Stimulated activated CD8-positive, alpha-beta memory T cell treated with anti-CD3 and anti-CD28 coated beads, Interleukin-15, amount 100 ng/mL, for 48 hours (primary cell): ENCODE data around the gene RAB11FIP2.

Experiments used
- DNase-seq, 2 donors: peaks; one replicate each; pipeline ENCODE4 v3.0.0-alpha.2; 2020; ENCODE audit warnings: low read depth in 2 of 2

The RAB11FIP2 gene

DNA sequence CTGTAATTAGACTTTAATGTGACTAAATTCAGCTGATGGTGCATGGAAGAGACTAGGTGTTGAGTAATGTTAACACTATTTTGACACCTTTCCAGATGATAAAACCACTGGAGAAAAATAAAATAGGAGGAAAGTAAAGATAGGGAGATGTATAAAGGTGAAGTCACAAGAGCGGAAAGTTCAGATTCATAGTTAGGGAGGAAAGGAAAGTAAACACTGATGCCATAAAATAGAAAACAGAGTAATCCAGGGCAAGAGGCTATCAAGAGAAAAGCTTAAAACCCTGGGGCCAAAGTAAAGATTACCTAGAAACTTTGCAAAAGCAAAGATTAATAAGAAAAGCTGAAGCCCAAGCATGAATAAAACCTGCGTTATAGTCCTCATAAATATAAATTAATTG, 62.8 kb downstream of the RAB11FIP2 start:
- no peak for DNase-seq

DNA sequence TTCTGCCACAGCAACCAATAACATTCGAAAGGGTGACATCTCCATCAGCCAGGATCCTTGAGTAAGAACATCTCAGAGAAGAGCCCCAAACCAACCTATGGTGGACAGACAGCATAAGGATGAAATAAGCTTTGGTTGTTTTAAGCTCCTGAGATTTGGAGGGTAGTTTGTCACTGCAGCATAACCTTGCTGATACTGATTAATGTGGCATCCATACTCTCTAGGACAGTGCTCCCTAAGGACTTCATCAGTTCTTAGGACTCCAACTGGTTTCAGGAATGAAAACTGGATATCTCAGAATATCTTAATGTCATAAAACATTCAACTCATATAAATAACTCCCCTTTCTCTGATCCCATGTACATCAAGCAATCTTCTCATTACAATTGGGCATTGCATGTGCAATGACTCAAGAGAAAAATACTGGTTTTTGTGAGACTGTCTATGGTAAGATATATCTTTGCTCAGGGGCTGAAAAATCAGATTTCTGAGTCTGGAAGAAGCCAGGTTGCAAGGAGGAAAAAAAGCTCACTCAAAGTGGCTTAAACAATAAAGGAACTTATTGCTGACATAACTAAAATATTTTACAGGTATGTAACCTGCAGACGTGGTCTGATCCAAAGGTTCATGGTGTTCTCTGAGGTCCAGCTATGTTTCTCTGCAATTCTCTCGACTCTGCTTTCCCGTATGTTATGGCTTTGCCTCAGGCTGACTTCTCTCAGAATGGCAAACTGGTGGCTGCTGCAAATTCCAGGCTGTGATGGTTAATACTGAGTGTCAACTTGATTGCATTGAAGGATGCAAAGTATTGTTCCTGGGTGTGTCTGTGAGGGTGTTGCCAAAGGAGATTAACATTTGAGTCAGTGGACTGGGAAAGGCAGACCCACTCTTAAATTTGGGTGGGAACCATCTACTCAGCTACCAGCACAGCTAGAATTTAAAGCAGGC, 65.7 kb downstream of the RAB11FIP2 start:
- DNase-seq = no peak

DNA sequence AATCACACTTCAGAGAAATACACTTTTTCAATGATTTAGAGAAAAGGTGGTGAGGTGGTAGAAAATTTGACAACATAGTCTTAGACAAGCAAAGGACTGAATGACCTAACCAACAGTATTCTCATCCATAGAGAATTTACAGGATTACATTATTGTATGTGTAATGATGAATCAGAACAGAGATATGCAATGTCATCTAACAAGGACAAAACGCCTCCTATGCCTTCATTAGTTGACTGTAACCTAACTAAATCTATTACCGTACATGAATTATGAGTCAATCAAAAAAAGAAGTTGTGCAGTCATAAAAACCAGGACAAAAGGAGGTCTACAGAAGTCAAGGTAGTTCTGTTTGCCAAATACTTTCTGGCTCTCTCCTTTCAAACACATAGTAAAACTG, 66.5 kb downstream of the RAB11FIP2 start:
- no peak for DNase-seq

DNA sequence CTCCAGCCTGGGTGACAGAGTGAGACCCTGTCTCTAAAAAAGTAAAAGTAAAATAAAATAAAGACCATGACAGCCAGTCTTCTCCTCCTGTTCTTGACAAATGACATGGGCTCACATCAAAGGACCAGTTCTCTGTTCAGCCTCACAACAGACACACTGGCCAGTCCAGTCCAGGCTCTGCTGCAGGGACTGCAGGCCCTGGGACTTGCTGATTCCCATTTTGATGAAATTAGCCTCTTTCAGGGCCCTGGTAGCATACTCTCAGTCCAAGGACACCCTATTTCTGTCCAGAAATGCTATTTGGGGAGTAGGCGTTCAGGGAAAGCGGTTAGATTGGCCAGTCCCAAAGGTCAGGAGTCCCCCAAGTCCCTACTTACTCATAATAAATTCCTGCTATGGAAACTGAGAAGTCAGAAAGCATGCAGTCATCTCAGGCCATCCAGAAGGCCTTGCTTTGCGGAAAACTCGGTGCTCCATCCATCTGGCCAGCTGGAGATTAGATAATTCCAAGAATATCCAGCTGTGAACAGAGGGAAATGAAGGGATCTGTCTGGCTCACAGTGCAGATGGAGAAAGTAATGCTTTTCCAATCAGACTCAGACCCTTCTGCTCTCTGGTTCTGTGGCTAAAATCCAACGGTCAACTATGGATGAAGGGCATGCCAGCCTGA, 74.4 kb downstream of the RAB11FIP2 start:
- no peak for DNase-seq

DNA sequence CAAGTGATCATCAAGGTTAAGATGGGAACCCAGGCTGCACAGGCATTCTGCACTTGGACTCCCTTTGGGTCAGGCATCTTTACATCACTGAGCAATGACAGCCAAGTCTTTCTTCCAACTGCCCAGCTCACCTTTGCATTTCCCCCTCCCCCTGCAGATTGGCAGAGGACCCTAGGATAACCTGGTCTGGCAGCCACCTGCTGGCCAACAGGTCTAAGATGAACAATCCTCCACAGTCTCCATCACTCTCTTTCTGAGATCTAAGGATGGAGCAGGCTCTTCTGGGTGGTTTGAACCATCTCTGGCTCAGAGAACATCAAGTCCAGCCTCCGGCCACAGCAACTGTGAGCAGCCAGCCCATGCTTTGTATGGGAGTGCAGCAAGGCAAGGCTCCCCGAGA, 75.8 kb downstream of the RAB11FIP2 start:
- DNase-seq = no peak

DNA sequence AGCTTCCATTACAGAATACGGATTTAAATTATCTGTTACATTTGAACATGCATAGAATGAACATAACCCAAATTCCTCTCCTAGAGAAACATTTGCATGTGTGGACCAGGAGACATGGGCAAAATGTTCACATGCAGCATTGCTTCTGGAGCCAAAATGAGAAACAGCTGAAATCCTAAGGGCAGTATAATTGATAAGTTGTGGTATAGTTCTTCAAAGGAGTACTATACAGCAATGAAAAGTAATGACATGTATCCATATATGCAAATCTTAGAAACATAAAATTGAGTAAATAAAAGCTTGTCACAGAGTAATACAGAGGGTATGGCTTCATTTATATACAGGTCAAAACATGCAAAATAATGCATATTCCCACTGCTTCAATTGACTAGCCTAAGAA, 77.1 kb downstream of the RAB11FIP2 start:
- no peak for DNase-seq

DNA sequence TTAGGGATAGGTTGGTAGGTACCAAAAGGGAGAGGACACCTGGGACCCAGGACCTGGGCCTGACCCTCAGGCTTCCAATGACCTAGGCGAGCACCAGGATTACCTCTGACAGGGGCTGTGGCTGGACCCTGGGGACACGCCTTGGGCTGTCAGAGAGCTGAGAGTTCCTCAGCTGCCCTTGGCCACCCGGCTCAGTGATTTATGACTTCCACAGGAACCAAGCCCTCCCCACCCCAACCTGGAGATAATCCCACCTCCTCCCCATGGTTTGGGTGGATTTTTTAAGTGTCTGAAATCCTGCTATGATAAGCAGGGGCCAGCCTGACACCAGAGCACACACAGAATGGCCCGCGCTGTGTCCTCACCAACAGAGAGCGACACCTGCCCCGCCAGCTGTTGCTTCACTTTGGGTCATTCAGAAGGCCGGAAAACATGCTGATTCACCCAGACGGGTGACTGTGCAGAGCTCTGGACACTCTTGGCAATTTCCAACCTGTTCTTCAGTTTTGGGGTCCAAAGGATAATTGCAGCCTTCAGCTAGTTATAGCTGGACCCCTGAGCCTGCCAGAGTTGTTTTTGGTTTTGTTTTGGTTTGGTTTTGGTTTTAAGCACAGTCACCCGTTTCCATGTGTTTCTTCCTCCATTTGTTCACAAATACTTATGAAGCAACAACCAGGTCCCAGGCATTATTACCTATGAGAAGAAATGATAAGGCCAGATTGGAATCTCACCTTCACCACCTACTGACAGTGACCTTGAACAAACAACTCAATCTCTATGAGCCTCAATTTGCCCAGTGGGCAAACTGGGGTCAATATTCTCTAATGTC, 78.2 kb downstream of the RAB11FIP2 start:
- DNase-seq = no peak

DNA sequence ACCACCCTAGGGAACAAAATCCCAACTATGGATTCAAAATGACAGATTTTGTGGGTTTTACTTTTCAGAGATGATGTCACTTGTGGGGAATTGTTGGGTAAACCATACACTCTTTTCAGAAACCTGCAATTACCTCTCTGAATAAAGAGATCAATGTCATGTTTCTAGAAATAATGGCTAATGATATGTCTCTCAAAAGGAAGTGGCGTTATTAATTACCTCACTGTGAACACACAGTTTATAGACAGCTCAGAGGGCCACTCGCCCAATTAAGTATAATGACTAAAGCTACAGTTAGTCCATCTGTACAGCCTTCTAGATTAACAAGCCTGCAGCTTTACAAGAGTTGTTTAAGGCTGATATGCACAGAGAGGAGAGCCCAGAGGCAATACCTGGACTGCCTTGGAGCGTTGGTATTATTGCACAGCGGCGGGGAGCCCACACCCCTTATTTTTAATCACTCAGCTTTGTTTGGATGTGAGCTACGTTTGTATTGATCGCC, 79.5 kb downstream of the RAB11FIP2 start:
- DNase-seq = no peak

DNA sequence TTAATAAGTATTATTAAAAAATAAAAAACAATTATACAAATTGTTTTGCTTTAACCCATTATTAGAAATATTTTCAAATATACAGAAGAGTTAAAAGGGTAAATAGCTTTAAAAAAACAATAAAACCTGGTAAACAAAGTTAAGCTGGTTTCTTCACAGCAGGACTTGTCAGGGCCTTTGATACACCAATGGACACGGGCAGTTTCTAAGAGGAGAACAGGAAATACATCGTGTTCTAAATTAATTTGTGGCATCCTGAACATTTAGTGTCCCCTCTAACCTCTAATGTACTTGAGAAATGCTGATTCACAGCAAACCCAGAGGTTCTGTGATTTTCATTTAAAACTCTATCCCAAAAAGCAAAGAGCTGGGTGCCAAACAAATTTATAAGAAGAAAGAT, 80.8 kb downstream of the RAB11FIP2 start:
- no peak for DNase-seq

DNA sequence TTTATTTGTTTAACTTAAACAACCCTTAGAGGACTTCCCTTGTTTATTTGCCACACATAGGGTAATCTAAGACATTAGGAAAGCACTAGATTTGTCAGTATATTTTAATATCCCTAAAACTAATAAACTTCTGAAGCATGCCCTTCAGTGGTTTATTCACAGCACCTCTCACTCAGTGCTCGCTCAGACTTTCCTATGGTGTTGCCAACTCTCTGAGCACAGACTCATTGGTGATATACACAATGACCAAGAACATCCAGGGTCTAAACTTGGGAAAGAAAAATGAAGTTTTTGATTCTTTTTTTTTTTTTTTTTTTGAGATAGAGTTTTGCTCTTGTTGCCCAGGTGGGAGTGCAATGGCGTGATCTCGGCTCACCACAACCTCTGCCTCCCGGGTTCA, 82.2 kb downstream of the RAB11FIP2 start:
- no peak for DNase-seq

DNA sequence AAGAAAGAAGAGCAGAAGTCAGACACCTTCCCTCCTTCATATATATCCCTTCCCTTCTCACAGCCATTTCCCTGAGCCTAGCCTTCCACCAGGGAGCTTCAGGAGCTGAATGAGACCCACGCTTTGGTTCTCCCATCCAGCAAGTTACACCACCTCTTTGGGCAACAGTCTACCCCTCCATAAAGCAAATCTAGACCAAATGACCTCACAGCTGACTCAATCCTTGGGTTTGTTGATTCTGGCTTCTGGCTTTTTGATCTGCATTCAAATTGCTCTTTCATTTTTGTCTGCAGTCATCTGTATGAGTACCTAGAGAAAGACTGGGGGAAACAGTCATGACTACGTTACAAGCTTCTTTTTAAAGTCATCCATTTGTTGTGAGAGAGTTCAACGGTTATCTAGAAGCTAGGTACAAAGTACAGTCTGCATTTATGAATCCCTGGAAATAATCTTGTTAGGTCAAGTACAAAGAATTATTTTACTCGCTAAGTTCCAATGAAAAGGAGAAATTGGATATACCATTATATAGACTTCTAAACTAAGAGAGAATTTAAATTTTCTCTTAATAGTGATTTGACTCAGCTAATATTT, 86.3 kb downstream of the RAB11FIP2 start:
- no peak for DNase-seq

DNA sequence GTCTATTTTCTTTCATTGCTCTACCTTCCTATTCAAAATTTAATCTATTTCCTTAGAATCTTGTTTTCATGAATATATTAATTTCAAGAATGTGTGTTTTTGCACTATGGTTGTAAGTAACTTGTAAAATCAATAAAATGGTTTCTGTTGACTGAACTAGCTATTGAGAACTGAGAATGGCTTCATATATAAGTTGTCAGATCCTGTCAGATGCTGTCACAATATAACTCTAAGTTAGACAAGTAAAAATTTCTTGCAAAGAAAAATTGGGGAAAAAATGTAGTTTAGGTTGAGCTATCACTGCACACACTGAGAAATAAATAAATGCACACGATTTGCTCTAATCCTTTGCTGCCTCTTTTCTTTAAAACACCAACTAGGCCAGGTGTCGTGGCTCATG, 89.8 kb downstream of the RAB11FIP2 start:
- no peak for DNase-seq

DNA sequence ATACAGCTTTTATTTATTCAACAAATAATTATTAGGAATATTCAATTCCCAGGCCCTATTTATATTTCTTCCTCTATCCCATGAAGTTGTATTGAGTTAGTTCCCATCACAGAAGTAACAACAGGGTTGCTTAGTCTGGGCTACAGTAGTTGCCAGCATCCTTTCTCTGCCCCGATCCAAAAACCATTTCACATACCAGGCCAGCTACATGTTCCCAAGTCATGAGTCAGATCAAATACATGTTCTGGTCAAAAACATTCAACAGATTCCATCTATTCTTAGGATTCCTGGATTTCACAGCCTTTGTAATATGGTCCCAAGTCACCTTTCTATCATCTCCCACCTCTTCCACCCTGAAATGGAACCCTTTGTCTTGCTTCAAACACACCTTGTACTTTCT, 91.6 kb downstream of the RAB11FIP2 start:
- DNase-seq = no peak
